Prostate gland (tissue), 2 donors: ENCODE results near the gene HENMT1.

Source experiments
- CTCF ChIP-seq, 4 experiments: fragments of 200-600 bp in 2 of 4; fragments of 450-650 bp in 2 of 4; sonication (generic) in 2 of 4; IDR thresholded peaks; 1 replicate in 3 of 4; 2 replicates in 1 of 4; pipeline ENCODE4 v1.5.1; 2016 to 2019; ENCODE audit warnings: antibody characterized with exemption in 4 of 4, mild to moderate bottlenecking in 2 of 4, moderate library complexity in 2 of 4
- POLR2AphosphoS5 ChIP-seq: sonication (generic); formaldehyde crosslinking; IDR thresholded peaks from one replicate; pipeline ENCODE4 v1.6.1; 2017; ENCODE audit warnings: antibody characterized with exemption

DNA sequence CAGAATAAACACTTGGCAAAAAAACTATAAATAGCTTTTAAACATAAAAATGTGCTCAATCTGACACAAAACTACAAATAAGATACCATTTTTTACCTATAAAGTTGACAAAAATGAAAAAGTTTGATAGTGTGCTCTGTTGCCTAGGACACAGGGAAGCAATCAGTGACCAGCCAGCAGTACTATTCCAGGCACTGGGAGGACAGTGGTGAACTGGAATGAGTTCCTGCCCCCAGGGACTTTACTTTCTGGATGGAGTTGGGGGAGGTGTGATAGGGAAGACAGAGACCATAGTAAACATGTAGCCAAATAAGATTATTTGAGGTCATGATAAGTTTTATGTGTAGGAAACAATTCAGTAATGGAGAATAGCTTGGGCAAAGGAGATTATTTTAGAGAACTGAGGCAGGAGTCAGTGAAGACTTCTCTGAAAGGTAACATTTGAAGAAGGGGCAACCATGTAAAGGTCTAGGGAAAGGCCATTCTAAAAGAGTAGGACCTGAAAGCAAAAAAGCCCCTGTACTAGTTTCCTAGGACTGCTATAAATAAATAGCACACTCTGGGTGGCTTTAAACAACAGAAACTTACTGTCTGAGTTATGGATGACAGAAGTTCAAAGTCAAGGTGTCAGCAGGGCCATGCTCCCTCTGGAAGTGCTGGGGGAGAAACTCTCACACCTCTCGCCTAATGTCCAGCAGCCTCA is 59.0 kb downstream of the HENMT1 start:
- TF ChIP-seq CTCF (IDR thresholded peaks at IDR 0.05) (no peak), POLR2AphosphoS5 (no peak)
